ENCODE results near the gene WWOX.

The WWOX gene

DNA sequence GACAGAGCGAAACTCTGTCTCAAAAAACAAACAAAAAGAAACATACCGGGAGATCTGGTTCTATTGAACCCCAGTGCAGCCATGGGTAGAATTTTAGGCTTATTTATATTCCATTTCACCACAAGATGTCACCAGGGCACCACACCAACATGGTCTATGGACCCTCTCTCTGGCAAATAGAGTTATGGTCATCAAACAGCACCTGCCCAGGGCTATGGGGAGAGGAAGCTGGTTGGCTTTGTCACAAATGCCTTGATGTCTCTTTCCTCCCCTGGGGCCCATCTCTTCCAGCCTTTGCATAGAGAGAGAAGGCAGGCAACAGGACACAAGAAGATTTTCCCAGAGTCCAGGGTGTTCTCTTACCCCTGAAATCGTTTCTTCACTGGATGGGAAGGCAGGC lies 128.4 kb downstream of the WWOX start:
- DNase-seq (ENCODE audit: low spot score) = no peak

DNA sequence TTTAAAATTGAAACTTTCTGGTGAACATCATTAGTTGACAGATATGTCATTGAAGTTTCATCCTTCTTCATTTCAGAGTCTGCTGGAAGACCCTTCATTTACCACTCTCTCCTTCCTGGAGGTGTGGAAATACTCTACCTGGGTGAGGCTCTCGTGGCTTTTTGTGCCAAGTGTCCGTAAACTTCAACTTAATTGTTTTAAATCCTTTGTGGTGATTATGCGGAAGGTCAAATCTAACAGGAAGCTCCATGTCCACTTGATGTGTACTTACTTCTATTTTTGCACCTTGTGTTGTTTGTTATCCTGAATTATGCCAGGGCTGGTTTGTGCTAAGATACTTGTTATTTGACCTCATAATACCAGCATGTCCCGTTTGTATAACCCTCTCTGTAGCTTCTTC lies 129.2 kb downstream of the WWOX start:
- no peak for DNase-seq (ENCODE audit: low spot score)

GRCh38 chr16:78230832-78231231 lies 131.4 kb downstream of the WWOX start:
- DNase-seq (ENCODE audit: low spot score) = peak; percentile 19

- peak; percentile 68 for DNase-seq (ENCODE audit: low spot score)
Measured at GRCh38 chr16:78235168-78235800, 135.8 kb downstream of the WWOX start.

DNA sequence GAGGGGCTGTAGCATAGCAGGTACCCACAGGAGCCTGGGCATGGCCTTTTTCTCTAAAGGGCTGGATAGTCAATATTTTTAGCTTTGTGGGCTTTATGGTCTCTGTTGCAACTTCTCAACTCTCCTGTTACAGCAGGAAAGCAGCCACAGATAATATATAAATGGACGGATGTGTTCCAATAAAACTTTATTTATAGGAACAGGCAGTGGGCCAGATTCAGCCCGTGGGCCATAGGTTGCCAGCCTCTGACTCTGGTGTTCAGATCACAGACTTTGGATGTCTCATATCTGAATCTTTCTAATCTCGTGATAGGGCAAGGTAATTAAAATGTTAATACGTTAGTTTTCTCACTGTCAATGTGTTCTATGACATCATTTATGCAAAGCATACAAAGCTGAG lies 136.4 kb downstream of the WWOX start:
- DNase-seq (ENCODE audit: low spot score) = no peak

DNA sequence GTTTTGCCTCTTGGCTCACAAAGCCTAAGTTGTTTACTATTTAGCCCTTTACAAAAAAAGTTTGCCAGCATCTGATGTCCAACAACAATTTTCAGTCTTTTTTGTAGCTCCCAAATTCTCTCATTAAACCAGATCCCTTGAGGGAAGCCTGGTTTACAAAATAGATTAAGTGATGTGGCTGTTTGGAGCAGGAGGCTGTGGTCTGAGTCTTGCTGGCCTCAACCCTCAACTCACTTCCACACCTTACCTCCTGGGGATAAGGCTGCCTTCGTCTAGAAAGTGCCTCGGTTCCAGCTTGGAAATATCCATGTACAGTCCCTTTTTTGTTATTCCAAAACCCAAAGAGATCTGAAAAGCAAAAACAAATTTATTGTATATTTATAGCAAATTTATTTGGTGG lies 138.4 kb downstream of the WWOX start:
- no peak for DNase-seq (ENCODE audit: low spot score)

- DNase-seq (ENCODE audit: low spot score) = peak; percentile 81
Measured at GRCh38 chr16:78240459-78241222, 141.2 kb downstream of the WWOX start.

DNA sequence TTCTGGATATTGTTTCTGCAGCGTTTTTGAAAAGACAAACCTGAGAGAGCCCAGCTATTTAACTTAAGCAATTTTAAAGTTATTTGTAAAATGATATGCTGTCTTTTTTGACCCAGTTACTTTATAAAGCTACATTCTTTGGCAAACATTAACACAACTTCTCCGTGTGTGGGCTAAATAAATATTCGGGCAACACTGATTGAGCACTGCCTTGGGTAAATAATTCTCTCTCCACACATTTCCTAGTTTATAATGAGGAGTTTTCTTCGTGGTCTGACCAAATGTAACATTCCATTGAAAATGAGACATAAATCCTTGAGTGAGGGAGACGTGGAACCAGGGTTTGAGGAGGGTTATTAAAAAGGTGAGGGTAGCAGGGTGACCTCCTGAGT lies 142.8 kb downstream of the WWOX start:
- peak; percentile 55 for DNase-seq (ENCODE audit: low spot score)

- DNase-seq (ENCODE audit: low spot score) = peak; percentile 46
Measured at GRCh38 chr16:78244131-78244895, 144.9 kb downstream of the WWOX start.

GRCh38 chr16:78246559-78246958 lies 147.1 kb downstream of the WWOX start:
- DNase-seq (ENCODE audit: low spot score) = no peak

DNA sequence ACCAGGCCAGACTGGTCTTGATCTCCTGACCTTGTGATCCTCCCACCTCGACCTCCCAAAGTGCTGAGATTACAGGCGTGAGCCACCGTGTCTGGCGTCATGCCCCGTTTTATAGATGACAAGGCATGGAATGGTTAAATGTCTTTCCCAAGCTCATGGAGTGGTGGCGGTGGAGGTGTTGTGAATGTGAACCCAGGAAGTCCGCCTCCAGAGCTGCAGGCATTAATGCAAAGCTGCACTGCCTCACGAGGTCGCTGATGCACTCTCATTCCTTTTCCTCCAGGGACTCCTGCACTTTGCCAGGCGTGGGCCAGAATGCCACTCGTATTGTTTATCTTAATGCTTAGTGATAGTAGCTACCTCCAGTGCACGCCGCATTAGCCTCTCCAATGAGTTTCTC lies 149.6 kb downstream of the WWOX start:
- DNase-seq (ENCODE audit: low spot score) = peak; percentile 65

- peak; percentile 45 for DNase-seq (ENCODE audit: low spot score)
Measured at GRCh38 chr16:78249832-78250231, 150.4 kb downstream of the WWOX start.

DNA sequence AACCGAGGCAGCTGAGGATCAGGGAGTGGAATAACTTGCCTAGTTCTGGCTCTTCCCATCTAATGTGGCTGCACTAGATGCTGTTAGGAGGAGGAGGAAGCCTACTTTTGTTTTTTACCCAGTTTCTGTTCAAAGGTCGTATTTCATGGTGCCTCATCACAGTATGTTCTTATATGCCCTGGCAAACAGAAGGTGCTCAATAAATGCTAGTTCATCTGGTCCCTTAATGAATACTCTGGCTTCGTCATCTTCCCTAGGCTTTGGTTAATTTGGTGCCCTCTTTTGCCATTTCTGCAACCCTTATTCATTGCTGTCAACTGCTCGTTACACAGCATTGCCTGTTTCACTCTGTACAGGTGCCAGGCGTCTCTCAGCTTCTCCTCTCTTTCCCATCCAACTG lies 151.7 kb downstream of the WWOX start:
- no peak for DNase-seq (ENCODE audit: low spot score)

- DNase-seq (ENCODE audit: low spot score) = no peak
Measured at GRCh38 chr16:78252757-78253156, 153.3 kb downstream of the WWOX start.

DNA sequence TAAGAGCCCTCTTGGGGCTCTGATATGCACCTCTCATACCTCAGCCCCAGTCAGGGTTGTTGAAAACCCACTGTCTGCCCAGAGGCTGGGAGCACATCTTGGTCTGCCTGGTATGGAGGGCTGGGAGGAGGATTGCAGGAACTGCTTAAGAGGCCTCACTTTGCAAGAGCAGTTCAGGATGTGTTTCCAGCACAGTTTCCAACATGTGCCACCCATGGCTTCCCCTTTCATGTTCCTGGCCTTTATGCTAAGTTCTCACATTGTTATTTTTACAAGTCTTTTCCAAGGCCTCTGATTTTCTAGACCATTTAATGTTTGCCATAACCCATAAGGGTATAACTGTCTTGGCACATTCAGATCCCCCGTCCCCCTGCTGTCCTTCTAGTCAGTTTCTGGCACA lies 155.4 kb downstream of the WWOX start:
- no peak for DNase-seq (ENCODE audit: low spot score)

GRCh38 chr16:78256686-78257375 lies 157.4 kb downstream of the WWOX start:
- DNase-seq (ENCODE audit: low spot score) = no peak

GRCh38 chr16:78257376-78257728 lies 157.9 kb downstream of the WWOX start:
- no peak for DNase-seq (ENCODE audit: low spot score)

DNA sequence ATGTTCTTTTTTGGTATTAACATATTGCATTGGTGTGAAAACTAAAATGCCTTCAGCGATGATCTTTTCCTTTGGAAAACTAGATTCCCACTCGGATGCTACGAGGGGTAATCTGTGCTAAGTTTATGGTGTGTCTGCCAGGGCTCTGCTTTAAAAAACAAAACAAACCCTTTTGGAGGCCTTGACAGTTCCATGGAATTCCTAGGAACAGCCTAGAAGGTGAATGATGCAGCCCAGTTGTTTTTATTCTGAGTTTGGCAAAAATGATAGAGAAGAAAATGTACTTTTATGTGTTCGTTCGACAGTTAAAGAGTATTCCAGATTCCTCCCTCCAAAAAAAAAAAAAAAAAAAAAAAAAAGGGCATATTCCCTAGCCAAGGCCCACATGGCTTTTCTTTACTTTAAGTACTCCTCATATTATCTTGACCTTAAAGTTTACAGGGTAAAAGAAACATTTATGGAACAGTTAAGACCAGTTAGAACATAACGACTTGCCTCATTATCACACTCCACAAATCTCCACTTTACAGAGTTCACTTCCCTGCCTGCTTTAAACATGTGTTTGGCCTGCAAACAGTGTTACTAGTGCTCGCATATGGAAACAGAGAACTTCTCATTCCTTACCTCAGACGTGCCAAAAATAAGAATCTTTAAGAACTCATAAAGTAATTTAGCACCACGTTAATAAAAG lies 159.1 kb downstream of the WWOX start:
- DNase-seq (ENCODE audit: low spot score) = no peak

- DNase-seq (ENCODE audit: low spot score) = no peak
Measured at GRCh38 chr16:78259873-78260272, 160.4 kb downstream of the WWOX start.

DNA sequence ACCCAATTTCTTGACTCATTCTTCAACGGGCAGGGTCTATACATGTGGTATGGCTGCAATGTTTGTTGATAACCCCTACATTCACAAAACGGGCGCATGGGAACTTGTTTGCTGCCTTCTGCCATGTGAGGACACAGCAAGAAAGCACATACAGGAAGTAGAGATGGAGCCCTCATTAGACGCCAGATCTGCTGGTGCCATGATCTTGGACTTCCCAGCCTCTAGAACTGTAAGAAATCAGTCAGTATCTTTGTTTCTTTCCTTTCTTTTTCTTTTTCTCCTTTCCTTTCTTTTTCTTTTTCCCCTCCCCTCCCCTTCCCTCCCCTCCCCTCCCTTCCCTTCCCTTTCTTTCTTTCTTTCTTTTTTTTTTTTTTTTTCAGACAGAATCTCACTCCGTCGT lies 165.2 kb downstream of the WWOX start:
- no peak for DNase-seq (ENCODE audit: low spot score)

- no peak for DNase-seq (ENCODE audit: low spot score)
Measured at GRCh38 chr16:78269256-78269655, 169.8 kb downstream of the WWOX start.

GRCh38 chr16:78271981-78272380 lies 172.5 kb downstream of the WWOX start:
- no peak for DNase-seq (ENCODE audit: low spot score)

Measured in kidney tubule cell (primary cell).